NB4 (cell line): ENCODE results near the gene PRKG1.
"Not testable (repeated sequence)": the region's sequence is repeated elsewhere in the genome, so short reads cannot be mapped to it uniquely, and the experiment has no call there.

ENCODE experiments used
- DNase-seq: peaks from one replicate; pipeline ENCODE4 v3.0.0; 2010; ENCODE audit warnings: low read depth
- H3K4me3 ChIP-seq: one replicate; pipeline ENCODE4 v1.5.1; 2011; ENCODE audit warnings: mild to moderate bottlenecking, low read depth, low read length, moderate library complexity
- MYC ChIP-seq: IDR thresholded peaks from 2 replicates; pipeline ENCODE4 v1.6.1; 2011; ENCODE audit warnings: low read depth, low read length
- POLR2A ChIP-seq: IDR thresholded peaks from 2 replicates; pipeline ENCODE4 v1.6.1; 2011; ENCODE audit warnings: mild to moderate bottlenecking; ENCODE audit not compliant: insufficient read length; ENCODE audit errors: extremely low read depth
- TF ChIP-seq, protein P1 (sequence below): IDR thresholded peaks from 2 replicates; pipeline ENCODE4 v1.6.1; 2011; ENCODE audit warnings: low read depth, low read length
- TF ChIP-seq, protein P2 (sequence below): IDR thresholded peaks from one replicate; pipeline ENCODE4 v1.5.1; 2012; ENCODE audit warnings: low read depth, low read length

The PRKG1 gene

GRCh38 chr10:51552879-51553278 lies 478.6 kb downstream of the PRKG1 start:
- H3K4me3 ChIP-seq, result no peak overlapping the region
- DNase-seq, result no peak
- TF ChIP-seq MYC (no peak), POLR2A (no peak)
- TF ChIP-seq, protein P1, sequence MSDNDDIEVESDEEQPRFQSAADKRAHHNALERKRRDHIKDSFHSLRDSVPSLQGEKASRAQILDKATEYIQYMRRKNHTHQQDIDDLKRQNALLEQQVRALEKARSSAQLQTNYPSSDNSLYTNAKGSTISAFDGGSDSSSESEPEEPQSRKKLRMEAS, result no peak
- TF ChIP-seq, protein P2, sequence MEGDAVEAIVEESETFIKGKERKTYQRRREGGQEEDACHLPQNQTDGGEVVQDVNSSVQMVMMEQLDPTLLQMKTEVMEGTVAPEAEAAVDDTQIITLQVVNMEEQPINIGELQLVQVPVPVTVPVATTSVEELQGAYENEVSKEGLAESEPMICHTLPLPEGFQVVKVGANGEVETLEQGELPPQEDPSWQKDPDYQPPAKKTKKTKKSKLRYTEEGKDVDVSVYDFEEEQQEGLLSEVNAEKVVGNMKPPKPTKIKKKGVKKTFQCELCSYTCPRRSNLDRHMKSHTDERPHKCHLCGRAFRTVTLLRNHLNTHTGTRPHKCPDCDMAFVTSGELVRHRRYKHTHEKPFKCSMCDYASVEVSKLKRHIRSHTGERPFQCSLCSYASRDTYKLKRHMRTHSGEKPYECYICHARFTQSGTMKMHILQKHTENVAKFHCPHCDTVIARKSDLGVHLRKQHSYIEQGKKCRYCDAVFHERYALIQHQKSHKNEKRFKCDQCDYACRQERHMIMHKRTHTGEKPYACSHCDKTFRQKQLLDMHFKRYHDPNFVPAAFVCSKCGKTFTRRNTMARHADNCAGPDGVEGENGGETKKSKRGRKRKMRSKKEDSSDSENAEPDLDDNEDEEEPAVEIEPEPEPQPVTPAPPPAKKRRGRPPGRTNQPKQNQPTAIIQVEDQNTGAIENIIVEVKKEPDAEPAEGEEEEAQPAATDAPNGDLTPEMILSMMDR, result no peak

DNA sequence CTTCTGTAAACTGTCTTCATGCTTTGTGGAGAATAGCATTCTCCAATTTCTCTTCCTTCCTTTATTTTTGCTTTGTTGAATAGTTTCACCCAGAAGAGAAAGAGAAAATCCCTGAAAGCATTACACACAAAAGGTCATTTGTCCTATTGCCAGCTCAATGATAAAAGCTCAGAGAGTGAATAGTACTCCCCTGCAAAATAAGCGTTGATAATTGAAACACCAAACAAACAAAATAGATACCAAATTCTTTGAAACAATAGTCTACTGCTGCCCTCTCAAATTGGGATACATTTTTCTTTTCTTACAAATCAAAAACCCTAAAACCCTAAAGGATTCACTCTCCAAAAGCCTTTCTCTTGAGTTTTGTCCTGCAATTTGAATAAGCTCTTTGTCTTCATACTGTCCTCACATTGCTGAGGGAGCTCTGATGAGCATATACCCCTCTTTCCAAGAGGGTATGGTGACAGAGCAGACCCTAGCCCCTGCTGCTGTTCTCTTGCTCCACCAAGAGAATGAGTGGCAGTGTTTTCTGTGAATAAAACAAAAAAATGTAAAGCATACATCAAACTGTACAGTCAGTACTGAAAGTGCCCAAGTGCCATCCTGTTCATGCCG lies 490.7 kb downstream of the PRKG1 start:
- TF ChIP-seq MYC (no peak), POLR2A (no peak)
- TF ChIP-seq, protein P2, result no peak
- TF ChIP-seq, protein P1, result no peak
- no peak overlapping the region for H3K4me3 ChIP-seq
- DNase-seq, result no peak

DNA sequence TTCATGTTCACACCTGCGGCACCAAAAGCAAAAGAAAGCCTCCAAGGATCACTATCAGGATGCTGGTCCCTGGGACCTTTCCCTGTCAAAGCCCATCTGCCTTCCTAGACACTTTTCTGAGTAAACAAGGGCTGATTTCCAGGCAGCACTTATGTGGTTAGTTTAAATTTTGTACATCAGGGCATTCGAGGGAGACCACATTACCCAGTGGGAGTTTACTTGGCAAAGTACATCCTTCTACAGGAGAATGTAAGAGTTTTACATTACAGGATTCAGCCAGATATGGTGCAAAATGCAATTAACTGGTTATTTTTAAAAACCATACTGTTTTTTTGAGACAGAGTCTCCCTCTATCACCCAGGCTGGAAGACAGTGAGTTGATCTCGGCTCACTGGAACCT lies 493.0 kb downstream of the PRKG1 start:
- no peak overlapping the region for H3K4me3 ChIP-seq
- TF ChIP-seq, protein P2, result no peak
- TF ChIP-seq MYC (no peak), POLR2A (no peak)
- TF ChIP-seq, protein P1, result no peak
- no peak for DNase-seq

- no peak overlapping the region for H3K4me3 ChIP-seq
- DNase-seq, result no peak
- TF ChIP-seq, protein P2, result no peak
- TF ChIP-seq, protein P1, result no peak
- TF ChIP-seq MYC (no peak), POLR2A (no peak)
These were observed 495.2 kb downstream of the PRKG1 start for GRCh38 chr10:51569467-51569866.

- TF ChIP-seq, protein P1, result no peak
- no peak for TF ChIP-seq POLR2A
- no peak for TF ChIP-seq MYC
- TF ChIP-seq, protein P2, result no peak
- DNase-seq, result no peak
These were observed 500.2 kb downstream of the PRKG1 start for GRCh38 chr10:51574248-51575048.

DNA sequence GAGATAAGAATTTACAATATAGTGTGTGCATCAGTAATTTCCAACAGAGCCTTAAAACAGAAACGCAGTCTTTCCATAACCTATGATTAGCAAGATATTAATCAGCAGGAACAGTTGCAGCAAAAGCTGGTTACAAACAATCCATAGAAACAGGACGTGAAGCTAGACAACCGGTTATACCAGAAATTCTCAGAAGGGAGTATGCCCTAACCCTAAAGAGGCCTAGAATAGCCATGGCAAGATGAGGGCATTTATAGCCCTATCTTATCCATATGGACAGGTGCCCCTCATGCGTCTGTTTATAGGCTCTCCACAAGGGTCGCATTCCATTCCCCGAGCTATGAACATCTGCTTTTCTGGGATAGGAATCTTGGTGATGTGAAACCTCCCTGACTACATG lies 506.9 kb downstream of the PRKG1 start:
- DNase-seq, H3K4me3 ChIP-seq: not testable (repeated sequence)

More at GRCh38 chr10:51574248-51575048, 500.2 kb downstream of the PRKG1 start:
- no peak overlapping the region for H3K4me3 ChIP-seq
